Measurements from ENCODE around the gene SAMD1. TPM values are rescaled to one million over a fixed set of nuclear protein-coding genes. Genes with fewer than 3 reads are reported as not detected.
"Not testable (repeated sequence)": the region's sequence is repeated elsewhere in the genome, so short reads cannot be mapped to it uniquely, and the experiment has no call there.

The SAMD1 gene
- total and polyA plus RNA-seq, 2 donors, result 43.6 to 44.9 TPM

DNA sequence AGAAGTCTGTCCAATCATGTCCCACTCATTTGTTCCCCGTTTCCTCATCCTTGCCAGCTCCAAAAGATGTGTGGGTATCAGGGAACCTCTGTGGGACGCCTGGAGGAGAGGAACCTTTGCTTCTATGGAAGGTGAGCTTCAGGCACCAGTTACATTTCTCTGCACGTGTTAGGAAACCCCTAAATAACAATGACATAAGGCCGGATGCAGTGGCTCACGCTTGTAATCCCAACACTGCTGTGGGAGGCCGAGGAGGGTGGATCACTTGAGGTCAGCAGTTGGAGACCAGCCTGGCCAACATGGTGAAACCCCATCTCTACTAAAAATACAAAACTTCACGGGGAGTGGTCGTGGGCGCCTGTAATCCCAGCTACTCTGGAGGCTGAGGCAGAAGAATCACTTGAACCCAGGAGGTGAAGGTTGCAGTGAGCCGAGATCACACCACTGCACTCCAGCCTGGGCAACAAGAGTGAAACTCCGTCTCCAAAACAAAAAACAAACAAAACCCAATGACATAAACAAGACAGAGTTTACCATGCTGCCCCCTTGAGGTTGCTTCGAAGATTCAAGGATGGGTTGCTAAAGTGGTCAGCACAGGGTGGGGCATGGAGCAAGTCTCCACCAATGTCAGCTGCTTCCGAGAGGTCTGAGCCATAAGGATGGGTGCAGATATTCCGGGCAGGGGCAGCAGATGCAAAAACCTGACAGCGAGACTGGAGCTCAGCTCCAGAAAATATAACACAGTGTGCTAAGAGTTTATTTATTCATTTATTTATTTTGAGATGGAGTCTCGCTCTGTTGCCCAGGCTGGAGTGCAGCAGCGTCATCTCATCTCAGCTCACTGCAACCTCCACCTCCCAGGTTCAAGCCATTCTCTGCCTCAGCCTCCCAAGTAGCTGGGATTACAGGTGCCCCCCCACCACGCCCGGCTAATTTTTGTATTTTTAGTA lies 47.6 kb downstream of the SAMD1 start:
- DNase-seq (ENCODE audit: low read depth in 6 of 9, low spot score in 9 of 9), result peak in 7 of 9 donors; percentile 38 to 74 (median 47)
- H3K4me1 ChIP-seq (ENCODE audit: control insufficient read depth in 2 of 2, insufficient read depth in 2 of 2, low read length in 2 of 2), result not testable (repeated sequence)

DNA sequence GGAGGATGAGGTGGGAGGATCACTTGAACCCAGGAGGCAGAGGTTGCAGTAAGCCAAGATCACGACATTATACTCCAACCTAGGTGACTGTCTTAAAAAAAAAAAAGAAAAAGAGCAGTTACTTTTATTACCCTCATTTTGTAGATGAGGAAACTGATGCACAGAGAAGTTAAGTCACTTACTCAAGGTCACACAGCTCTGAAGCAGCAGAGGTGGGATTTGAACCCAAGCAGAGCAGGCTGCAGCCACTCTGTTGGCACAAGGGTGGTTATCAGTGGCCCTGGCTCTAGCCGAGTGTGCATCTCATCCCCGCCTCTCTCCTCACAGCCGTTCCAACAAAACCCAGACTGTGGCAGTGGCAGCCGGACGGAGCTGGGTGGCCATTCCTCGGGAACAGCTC lies 51.4 kb downstream of the SAMD1 start:
- Histone ChIP-seq H3K36me3 (ENCODE audit: control insufficient read depth in 2 of 2, insufficient read depth in 2 of 2, low read length in 1 of 2) (peaks cover 28 to 33% of the 10 kb centered on the region in 2 donors), H3K27me3 (ENCODE audit: control insufficient read depth in 2 of 2, insufficient read depth in 1 of 2, low read length in 1 of 2) (no peaks in the 10 kb centered on the region), H3K9me3 (ENCODE audit: control insufficient read depth in 2 of 2, insufficient read depth in 1 of 2, low read length in 1 of 2) (no peaks in the 10 kb centered on the region), H3K4me3 (ENCODE audit: low read length in 2 of 2) (no peak overlapping the region), H3K4me1 (ENCODE audit: control insufficient read depth in 2 of 2, insufficient read depth in 2 of 2, low read length in 2 of 2) (no peaks in the 10 kb centered on the region), H3K27ac (ENCODE audit: low read depth in 1 of 2, low read length in 1 of 2) (no peak overlapping the region)
- DNase-seq (ENCODE audit: low read depth in 6 of 9, low spot score in 9 of 9), result no peak
- 88% methylated on average over 7 of the region's 7 CpGs for WGBS

More for the DNA sequence above, 47.6 kb downstream of the SAMD1 start:
- not testable (repeated sequence) for H3K4me3 ChIP-seq (ENCODE audit: low read length in 2 of 2); H3K27ac ChIP-seq (ENCODE audit: low read depth in 1 of 2, low read length in 1 of 2); H3K9me3 ChIP-seq (ENCODE audit: control insufficient read depth in 2 of 2, insufficient read depth in 1 of 2, low read length in 1 of 2); H3K27me3 ChIP-seq (ENCODE audit: control insufficient read depth in 2 of 2, insufficient read depth in 1 of 2, low read length in 1 of 2)
- peaks cover 42 to 43% of the 10 kb centered on the region in 2 donors for H3K36me3 ChIP-seq (ENCODE audit: control insufficient read depth in 2 of 2, insufficient read depth in 2 of 2, low read length in 1 of 2)
- WGBS, result 87% methylated on average over 19 of the region's 19 CpGs

Other genes starting within 250 kb of the SAMD1 start
- 1.4 TPM for gene NANOS3, start 213.6 kb downstream of the SAMD1 start, total RNA-seq
- 2.6 TPM for gene NANOS3, start 213.6 kb downstream of the SAMD1 start, polyA plus RNA-seq
- 1.5 TPM for gene BRME1, start 184.6 kb downstream of the SAMD1 start, total RNA-seq
- 2.0 TPM for gene BRME1, start 184.6 kb downstream of the SAMD1 start, polyA plus RNA-seq
- 5.8 TPM for gene CC2D1A, start 184.6 kb downstream of the SAMD1 start, total RNA-seq
- 26.7 TPM for gene CC2D1A, start 184.6 kb downstream of the SAMD1 start, polyA plus RNA-seq
- gene PODNL1, start 152.3 kb downstream of the SAMD1 start, total RNA-seq, result 0.09 TPM
- 0.94 TPM for gene PODNL1, start 152.3 kb downstream of the SAMD1 start, polyA plus RNA-seq
- gene DCAF15, start 138.2 kb downstream of the SAMD1 start, total RNA-seq, result 24.0 TPM
- gene DCAF15, start 138.2 kb downstream of the SAMD1 start, polyA plus RNA-seq, result 95.4 TPM
- gene RFX1, start 84.4 kb downstream of the SAMD1 start, total RNA-seq, result 1.2 TPM
- 5.7 TPM for gene RFX1, start 84.4 kb downstream of the SAMD1 start, polyA plus RNA-seq
- not detected for gene RLN3, start 62.6 kb downstream of the SAMD1 start, total RNA-seq
- gene RLN3, start 62.6 kb downstream of the SAMD1 start, polyA plus RNA-seq, result 0.18 TPM
- gene IL27RA, start 59.0 kb downstream of the SAMD1 start, total RNA-seq, result 37.6 TPM
- 19.1 TPM for gene IL27RA, start 59.0 kb downstream of the SAMD1 start, polyA plus RNA-seq
- gene PALM3, start 28.7 kb downstream of the SAMD1 start, total RNA-seq, result not detected
- gene PALM3, start 28.7 kb downstream of the SAMD1 start, polyA plus RNA-seq, result 0.18 TPM
- 0.94 TPM for gene MISP3, start 18.0 kb downstream of the SAMD1 start, total RNA-seq
- 2.9 TPM for gene MISP3, start 18.0 kb downstream of the SAMD1 start, polyA plus RNA-seq
- not detected for gene C19orf67, start 5.0 kb downstream of the SAMD1 start, total RNA-seq
- 0.18 TPM for gene C19orf67, start 5.0 kb downstream of the SAMD1 start, polyA plus RNA-seq
- gene PRKACA, start 27.0 kb upstream of the SAMD1 start, total RNA-seq, result 10.2 TPM
- gene PRKACA, start 27.0 kb upstream of the SAMD1 start, polyA plus RNA-seq, result 36.8 TPM
- gene ASF1B, start 45.8 kb upstream of the SAMD1 start, total RNA-seq, result 36.1 TPM
- 2.9 TPM for gene ASF1B, start 45.8 kb upstream of the SAMD1 start, polyA plus RNA-seq
- gene ADGRL1, start 115.4 kb upstream of the SAMD1 start, total RNA-seq, result 3.6 TPM
- 8.4 TPM for gene ADGRL1, start 115.4 kb upstream of the SAMD1 start, polyA plus RNA-seq

Measured in thymus (tissue), 11 donors.